ENCODE results near the gene IQGAP3. TPM values are rescaled to one million over a fixed set of nuclear protein-coding genes. Genes with fewer than 3 reads are reported as not detected.

Gene IQGAP3
- polyA plus RNA-seq, 6 donors from 2014 or later, result not detected

DNA sequence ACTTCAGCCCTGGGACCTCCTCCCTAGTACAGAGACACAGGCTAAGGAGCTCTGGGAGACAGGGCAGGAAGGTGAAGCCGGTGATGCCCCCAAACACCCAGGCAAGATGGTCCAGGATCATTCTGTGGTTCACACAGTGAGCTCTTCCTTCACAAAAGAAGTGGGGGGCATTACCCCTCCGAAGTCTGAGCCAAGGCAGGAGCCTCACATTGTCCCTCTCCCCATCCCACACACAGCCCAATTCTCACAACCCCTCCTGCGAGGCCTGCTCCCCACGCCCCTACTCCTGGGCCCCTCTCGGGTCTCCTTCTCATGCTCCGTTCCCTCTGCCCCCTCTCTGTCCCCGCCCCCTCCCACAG lies 82.5 kb downstream of the IQGAP3 start:
- no peak for ATAC-seq (ENCODE audit: low read depth in 2 of 2)
- no peak for DNase-seq
- Mint-ChIP-seq H3K27me3 (no peaks in the 10 kb centered on the region), H3K4me3 (peak overlapping the region; percentile 63 to 93 (median 86)), H3K36me3 (no peaks in the 10 kb centered on the region), H3K27ac (peak overlapping the region; percentile 87 to 99 (median 97)), H3K9me3 (no peaks in the 10 kb centered on the region), H3K4me1 (peaks cover 85 to 99% (median 94%) of the 10 kb centered on the region in 3 donors)

DNA sequence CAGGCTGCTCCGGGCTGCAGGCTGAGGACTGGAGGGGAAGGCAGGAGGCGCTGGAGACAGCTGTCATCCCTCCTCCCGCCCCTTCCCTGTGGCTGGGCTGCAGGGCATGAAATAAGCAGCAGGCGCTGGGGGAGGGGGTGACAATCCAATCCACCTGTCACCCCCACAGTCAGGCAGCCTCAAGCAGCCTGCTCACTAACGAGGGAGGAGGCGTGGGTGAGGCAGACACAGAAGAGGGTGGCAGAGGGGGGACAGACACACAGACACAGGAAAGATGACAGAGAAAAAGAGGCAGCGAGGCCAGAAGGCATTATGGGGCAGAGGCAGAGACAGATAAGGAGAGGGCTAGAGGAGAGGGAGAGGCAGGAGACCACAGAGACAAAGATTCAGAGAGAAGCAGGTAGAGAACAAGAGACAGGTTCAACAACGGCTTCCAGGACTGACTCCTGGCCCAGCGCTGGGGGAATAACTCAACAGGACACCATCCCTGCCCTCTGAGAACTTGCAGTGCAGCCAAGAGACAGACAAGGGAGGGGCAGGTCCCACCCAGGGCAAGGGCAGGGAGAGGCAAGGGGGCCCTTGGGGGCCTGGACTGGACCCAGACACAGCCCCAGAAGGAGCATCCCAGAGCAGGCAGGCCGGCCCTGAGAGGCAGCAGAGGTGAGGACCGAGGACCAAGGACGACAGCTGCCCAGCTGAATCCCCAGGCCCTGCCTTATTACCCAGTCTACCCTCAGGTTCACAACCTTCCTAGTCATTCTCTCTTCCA lies 83.0 kb downstream of the IQGAP3 start:
- no peaks in the 10 kb centered on the region for H3K27me3 Mint-ChIP-seq
- no peak for DNase-seq
- ATAC-seq (ENCODE audit: low read depth in 2 of 2), result no peak
- H3K36me3 Mint-ChIP-seq, result no peaks in the 10 kb centered on the region
- peak overlapping the region; percentile 96 to 99 (median 98) for H3K27ac Mint-ChIP-seq
- peaks cover 80 to 98% (median 95%) of the 10 kb centered on the region in 3 donors for H3K4me1 Mint-ChIP-seq
- no peaks in the 10 kb centered on the region for H3K9me3 Mint-ChIP-seq
- peak overlapping the region; percentile 63 to 93 (median 88) for H3K4me3 Mint-ChIP-seq

DNA sequence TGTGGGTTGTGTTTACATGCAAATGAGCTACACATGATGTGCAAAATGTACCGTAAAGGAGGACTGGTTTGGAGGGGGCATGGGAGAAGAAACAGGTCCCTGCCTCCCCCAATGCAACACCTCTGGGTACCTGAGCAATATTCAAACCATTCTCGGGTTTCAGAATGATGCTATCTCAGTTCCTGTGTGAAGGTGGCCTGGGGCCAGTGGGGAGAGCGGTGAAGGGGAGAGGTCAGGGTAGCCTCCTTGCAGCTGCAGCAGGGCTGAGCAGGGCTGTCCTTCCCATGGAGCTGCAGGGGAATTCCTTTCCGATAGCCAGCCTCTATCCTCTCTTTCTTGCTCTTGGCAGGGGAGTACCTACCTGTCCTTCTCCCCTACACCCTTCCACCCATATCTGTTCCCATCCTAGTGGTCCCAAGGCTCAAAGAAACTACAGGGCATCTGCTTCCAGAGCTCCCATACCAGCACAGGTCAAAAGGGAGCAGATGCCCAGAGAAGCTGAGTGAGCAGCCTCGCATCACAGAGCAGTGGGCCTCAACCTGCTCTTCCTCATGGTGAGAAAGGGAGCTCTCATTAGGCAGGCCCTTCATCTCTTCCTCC lies 83.7 kb downstream of the IQGAP3 start:
- DNase-seq, result no peak
- Mint-ChIP-seq H3K27me3 (no peaks in the 10 kb centered on the region), H3K4me3 (peak overlapping the region; percentile 63 to 93 (median 88)), H3K36me3 (no peaks in the 10 kb centered on the region), H3K27ac (peak overlapping the region; percentile 91 to 99 (median 98)), H3K4me1 (peaks cover 73 to 98% (median 92%) of the 10 kb centered on the region in 3 donors), H3K9me3 (no peaks in the 10 kb centered on the region)
- no peak for ATAC-seq (ENCODE audit: low read depth in 2 of 2)

DNA sequence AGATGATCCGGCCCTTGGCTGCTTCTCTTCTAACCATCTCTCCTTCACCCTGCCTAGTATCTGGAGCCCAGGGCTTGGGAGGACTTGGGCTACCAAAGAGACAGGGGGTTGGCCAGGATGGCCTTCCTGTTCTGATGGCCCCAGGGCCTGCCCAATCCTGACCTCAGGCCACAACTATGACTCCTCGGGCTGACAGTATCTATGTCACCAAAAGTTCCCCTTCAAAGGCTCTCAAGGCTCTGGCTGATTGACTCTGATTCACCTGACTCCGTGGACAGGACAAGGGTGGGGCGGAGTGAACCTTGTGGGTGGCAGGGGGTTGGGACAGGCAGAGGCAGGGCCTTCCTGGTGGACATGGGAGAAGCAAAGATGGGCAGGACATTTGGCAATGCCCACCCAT lies 84.5 kb downstream of the IQGAP3 start:
- H3K4me1 Mint-ChIP-seq, result peaks cover 68 to 96% (median 90%) of the 10 kb centered on the region in 3 donors
- H3K27me3 Mint-ChIP-seq, result no peaks in the 10 kb centered on the region
- H3K9me3 Mint-ChIP-seq, result no peaks in the 10 kb centered on the region
- peak overlapping the region; percentile 96 to 99 (median 98) for H3K27ac Mint-ChIP-seq
- H3K36me3 Mint-ChIP-seq, result no peaks in the 10 kb centered on the region
- ATAC-seq (ENCODE audit: low read depth in 2 of 2) (peak; percentile 38 to 42), DNase-seq (no peak)
- H3K4me3 Mint-ChIP-seq, result peak overlapping the region; percentile 58 to 93 (median 78)

DNA sequence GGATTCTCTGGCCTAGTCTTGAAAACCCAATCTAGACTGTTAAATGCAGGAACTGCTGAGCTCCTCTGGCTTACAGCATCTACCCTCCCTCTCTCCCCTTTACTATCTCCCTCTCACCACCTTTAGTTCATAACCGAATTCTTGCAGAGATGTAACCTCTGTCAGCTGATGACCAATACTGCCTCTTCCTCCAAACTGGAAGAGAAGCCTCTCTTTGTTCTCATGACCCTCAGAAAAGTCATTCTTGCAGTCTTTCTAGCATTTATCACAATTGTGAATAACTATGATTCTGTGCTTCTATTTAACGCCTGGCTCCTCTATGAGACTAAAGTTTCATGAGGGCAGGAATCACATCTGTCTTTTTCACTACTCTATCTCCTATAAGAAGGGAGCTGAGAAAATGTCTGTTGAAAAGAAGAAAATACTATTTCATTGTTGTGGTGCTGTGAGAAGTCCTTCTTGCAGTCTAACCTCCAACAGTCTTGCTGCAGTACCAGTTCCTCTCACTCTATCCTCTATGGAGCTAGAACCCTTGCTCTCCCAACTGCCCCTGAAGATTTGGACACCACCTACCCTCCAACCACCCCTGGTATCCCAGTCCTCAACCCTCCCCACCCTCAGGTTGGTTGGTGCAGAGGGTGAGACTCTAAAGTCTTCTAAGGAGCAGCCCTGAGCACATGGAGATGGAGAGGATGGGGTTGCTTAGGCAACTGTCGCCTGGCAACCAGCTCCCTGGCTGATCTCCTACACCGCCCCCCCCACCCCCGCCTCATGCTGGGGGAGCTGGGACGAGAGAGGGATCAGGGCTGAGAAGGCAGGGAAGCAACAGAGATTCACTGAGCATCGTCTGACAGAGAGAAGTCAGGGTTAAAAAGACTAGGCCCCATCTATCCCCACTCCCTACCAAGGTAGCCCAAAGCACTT lies 85.7 kb downstream of the IQGAP3 start:
- no peaks in the 10 kb centered on the region for H3K9me3 Mint-ChIP-seq
- H3K4me1 Mint-ChIP-seq, result peaks cover 67 to 94% (median 88%) of the 10 kb centered on the region in 3 donors
- no peaks in the 10 kb centered on the region for H3K27me3 Mint-ChIP-seq
- peaks cover 4 to 9% of the 10 kb centered on the region in 2 donors for H3K36me3 Mint-ChIP-seq
- DNase-seq (no peak), ATAC-seq (ENCODE audit: low read depth in 2 of 2) (no peak)
- H3K4me3 Mint-ChIP-seq, result peak overlapping the region in 3 of 8 donors; percentile 44 to 63 (median 52)
- H3K27ac Mint-ChIP-seq, result peak overlapping the region; percentile 78 to 99 (median 94)

DNA sequence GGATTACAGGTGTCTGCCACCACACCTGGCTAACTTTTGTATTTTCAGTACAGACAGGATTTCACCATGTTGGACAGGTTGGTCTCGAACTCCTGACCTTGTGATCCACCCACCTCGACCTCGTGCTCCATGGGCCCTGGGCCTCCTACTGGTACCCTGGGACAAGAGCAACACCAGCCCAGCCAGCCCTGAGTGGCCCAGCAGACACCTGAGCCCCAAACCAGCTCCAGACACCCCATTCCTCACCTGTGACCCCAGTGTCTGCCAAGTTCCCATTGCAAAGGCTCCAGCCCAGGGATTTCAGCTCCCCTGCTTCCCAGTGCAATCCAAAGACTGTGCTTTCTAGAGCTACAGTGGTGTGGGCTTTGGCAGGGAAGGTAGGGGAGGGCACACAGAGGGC lies 86.4 kb downstream of the IQGAP3 start:
- Mint-ChIP-seq H3K4me3 (no peak overlapping the region), H3K9me3 (no peaks in the 10 kb centered on the region), H3K4me1 (peaks cover 68 to 94% (median 88%) of the 10 kb centered on the region in 3 donors), H3K36me3 (peaks cover 10 to 16% of the 10 kb centered on the region in 2 donors), H3K27ac (peak overlapping the region in 4 of 6 donors; percentile 42 to 99 (median 69)), H3K27me3 (no peaks in the 10 kb centered on the region)
- ATAC-seq (ENCODE audit: low read depth in 2 of 2), result no peak
- DNase-seq, result no peak

DNA sequence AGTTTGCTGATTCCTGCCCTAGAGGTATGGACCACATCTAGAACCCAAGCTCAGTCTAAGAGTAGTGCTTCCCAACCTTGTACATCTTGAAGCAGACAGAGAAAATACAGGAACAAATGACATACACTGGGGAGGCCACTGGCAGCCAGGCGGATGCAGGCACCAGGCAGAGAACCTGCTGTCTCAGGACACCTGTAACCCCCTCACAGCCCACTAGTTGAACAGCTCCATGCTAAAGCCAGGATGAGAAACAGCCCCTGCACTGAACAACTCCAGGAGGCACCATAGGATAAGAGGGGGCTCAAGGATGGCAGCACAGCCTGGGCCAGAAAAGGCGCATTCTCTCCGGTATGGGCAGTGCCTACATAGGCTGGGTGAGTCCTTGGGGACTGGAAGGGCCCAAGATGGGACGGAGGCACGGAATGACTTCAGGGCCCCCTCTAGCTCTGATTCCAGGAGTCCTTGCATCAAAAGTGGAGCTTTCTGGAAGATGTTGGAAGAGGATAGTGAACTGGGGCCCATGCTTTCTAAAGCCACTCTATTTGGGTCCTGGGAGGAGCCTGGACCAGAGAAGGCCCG lies 87.8 kb downstream of the IQGAP3 start:
- DNase-seq, result no peak
- Mint-ChIP-seq H3K27ac (peak overlapping the region in 4 of 6 donors; percentile 42 to 99 (median 89)), H3K4me1 (peaks cover 64 to 94% (median 85%) of the 10 kb centered on the region in 3 donors), H3K9me3 (no peaks in the 10 kb centered on the region), H3K27me3 (no peaks in the 10 kb centered on the region), H3K36me3 (peaks cover 18 to 25% of the 10 kb centered on the region in 2 donors), H3K4me3 (no peak overlapping the region)
- no peak for ATAC-seq (ENCODE audit: low read depth in 2 of 2)

DNA sequence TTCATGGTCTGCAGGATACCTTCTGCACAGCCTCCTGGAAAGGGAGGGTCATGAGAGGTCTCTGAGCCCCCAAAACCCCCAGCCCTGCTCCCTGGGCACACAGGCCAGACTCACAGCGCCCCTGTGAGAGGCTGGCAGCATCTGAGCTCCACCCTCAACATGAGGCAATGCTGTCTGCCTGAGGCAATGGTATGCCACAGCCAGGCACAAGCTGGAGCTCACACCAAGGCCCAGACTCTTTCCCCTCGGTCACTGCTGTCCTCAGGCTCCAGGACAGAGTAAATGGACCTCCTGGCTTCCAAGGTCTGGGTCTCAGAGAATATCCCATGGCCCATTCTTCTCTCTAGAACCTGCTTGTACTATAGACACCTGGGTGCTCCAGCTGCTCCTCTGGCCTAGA lies 89.0 kb downstream of the IQGAP3 start:
- DNase-seq (no peak), ATAC-seq (ENCODE audit: low read depth in 2 of 2) (no peak)
- Mint-ChIP-seq H3K36me3 (peaks cover 23 to 25% of the 10 kb centered on the region in 2 donors), H3K27ac (peak overlapping the region in 4 of 6 donors; percentile 50 to 99 (median 80)), H3K4me3 (peak overlapping the region in 3 of 8 donors; percentile 5 to 76 (median 20)), H3K9me3 (no peaks in the 10 kb centered on the region), H3K27me3 (no peaks in the 10 kb centered on the region), H3K4me1 (peaks cover 57 to 84% (median 73%) of the 10 kb centered on the region in 3 donors)

DNA sequence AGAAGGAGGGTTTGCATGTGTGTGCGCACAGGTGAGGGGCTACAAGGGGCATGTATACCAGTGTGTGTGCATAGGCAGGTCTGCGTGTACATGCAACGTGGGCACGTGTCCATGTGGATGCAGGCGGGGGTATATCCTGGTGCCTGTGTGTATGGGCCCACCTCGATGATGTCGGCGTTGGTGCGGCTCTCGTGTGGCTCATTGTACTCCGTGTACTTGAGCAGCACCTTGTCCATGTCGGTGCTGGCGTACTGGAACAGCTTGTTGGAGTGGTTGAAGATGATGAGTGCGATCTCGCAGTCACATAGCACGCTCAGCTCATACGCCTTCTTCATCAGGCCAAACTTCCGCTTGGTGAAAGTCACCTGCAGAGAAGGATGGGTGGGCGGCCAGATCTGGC lies 90.1 kb downstream of the IQGAP3 start:
- H3K27ac Mint-ChIP-seq, result peak overlapping the region in 5 of 6 donors; percentile 76 to 99 (median 92)
- ATAC-seq (ENCODE audit: low read depth in 2 of 2) (no peak), DNase-seq (no peak)
- H3K9me3 Mint-ChIP-seq, result no peaks in the 10 kb centered on the region
- peaks cover 23 to 25% of the 10 kb centered on the region in 2 donors for H3K36me3 Mint-ChIP-seq
- no peaks in the 10 kb centered on the region for H3K27me3 Mint-ChIP-seq
- peaks cover 46 to 73% (median 62%) of the 10 kb centered on the region in 3 donors for H3K4me1 Mint-ChIP-seq
- H3K4me3 Mint-ChIP-seq, result peak overlapping the region in 1 of 8 donors; percentile 25

DNA sequence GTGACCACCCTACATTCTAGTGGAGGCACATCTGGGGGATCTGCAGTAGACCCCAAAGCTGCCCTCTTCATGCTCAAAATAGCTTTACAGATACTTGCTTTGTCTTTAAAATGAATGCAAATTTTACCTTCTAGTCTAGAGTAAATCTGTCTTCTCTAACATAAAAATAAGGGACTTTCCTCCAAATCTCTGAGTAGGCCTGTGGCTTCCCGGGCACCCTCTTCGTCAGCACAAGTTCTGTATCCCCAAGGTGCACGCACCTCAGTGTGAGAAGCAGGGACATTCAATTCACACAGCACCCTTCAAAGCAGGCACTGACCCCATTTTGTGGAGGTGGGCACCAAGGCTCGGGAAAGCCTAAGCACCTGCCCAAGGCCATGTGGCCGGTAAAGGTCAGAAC lies 90.8 kb downstream of the IQGAP3 start:
- no peaks in the 10 kb centered on the region for H3K27me3 Mint-ChIP-seq
- H3K4me1 Mint-ChIP-seq, result peaks cover 39 to 66% (median 54%) of the 10 kb centered on the region in 3 donors
- peaks cover 23 to 30% of the 10 kb centered on the region in 2 donors for H3K36me3 Mint-ChIP-seq
- H3K9me3 Mint-ChIP-seq, result no peaks in the 10 kb centered on the region
- ATAC-seq (ENCODE audit: low read depth in 2 of 2), result peak; percentile 33 to 54
- H3K27ac Mint-ChIP-seq, result peak overlapping the region in 5 of 6 donors; percentile 87 to 99 (median 97)
- DNase-seq, result no peak
- peak overlapping the region in 5 of 8 donors; percentile 23 to 68 (median 30) for H3K4me3 Mint-ChIP-seq

DNA sequence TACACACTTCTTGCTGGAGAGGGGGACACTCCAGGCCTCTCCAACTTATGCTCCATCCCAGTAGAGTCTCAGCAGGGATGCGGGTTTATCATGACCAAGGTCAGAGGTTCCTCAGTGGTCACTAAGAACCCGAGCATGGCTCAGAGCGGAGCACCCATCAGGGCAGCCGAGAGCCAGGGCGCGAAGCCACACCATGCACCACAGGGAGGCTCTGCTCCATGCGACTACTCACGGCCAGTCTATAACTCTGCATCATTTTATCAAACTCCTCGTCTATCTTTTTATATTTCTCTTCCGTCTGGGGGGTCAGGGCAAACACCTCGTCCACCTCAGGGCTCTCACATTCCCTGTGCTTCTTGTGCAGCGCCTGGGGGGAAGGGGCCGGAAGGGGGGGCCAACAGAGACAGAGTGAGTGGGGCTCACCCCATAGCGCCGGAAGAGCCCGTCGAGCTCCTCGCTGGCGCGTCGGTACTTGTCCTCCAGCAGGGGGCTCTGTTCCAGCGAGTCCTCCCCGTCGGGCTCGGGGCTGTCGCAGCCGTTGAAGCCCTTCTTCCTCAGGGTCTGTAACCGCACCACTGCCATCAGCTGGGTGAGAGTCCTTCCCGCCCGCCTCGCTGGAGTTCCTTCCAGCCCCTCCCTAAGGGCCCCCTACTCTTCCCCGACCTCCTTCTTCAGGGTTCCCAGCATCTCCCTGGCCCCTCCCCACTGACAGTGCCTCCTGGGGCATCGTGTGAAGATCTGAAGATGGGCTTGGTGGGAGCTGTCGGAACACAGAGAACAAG lies 91.8 kb downstream of the IQGAP3 start:
- Mint-ChIP-seq H3K27me3 (no peaks in the 10 kb centered on the region), H3K27ac (peak overlapping the region; percentile 93 to 99 (median 97)), H3K4me3 (peak overlapping the region in 6 of 8 donors; percentile 1 to 72 (median 56)), H3K9me3 (no peaks in the 10 kb centered on the region), H3K4me1 (peaks cover 33 to 62% (median 48%) of the 10 kb centered on the region in 3 donors), H3K36me3 (peaks cover 23 to 35% of the 10 kb centered on the region in 2 donors)
- DNase-seq, result peak; percentile 78
- peak; percentile 88 for ATAC-seq (ENCODE audit: low read depth in 2 of 2)

DNA sequence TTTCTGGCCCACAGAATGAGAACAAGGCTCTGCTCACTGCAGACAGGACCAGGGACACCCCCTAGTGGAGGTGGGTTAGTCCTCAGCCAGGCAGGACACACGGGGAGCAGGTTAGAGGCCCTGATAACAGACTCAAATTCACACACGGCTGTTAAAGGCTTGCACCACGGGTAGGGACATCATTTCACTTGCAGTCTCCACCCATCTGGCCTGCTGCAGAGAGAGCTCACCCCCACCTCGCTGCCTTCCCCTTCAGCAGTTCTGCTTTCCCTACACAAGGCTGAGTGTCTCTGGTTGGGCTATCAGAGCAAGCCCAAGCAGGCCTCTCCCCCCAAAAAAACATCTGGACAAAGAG lies 92.4 kb downstream of the IQGAP3 start:
- Mint-ChIP-seq H3K9me3 (no peaks in the 10 kb centered on the region), H3K36me3 (peaks cover 23 to 35% of the 10 kb centered on the region in 2 donors), H3K27me3 (no peaks in the 10 kb centered on the region), H3K27ac (peak overlapping the region in 5 of 6 donors; percentile 92 to 99 (median 97)), H3K4me3 (peak overlapping the region in 2 of 8 donors; percentile 30 to 72), H3K4me1 (peaks cover 33 to 56% (median 44%) of the 10 kb centered on the region in 3 donors)
- ATAC-seq (ENCODE audit: low read depth in 2 of 2) (peak in 1 of 2 donors; percentile 3), DNase-seq (no peak)
